ENCODE results near the gene ARF1. TPM values are rescaled to one million over a fixed set of nuclear protein-coding genes. Genes with fewer than 3 reads are reported as not detected.
A peak's percentile ranks its signal among the peaks of the same experiment; 100 is the strongest.

ARF1 gene
- total RNA-seq, 1 donor from 2014 or later, result 240 TPM

DNA sequence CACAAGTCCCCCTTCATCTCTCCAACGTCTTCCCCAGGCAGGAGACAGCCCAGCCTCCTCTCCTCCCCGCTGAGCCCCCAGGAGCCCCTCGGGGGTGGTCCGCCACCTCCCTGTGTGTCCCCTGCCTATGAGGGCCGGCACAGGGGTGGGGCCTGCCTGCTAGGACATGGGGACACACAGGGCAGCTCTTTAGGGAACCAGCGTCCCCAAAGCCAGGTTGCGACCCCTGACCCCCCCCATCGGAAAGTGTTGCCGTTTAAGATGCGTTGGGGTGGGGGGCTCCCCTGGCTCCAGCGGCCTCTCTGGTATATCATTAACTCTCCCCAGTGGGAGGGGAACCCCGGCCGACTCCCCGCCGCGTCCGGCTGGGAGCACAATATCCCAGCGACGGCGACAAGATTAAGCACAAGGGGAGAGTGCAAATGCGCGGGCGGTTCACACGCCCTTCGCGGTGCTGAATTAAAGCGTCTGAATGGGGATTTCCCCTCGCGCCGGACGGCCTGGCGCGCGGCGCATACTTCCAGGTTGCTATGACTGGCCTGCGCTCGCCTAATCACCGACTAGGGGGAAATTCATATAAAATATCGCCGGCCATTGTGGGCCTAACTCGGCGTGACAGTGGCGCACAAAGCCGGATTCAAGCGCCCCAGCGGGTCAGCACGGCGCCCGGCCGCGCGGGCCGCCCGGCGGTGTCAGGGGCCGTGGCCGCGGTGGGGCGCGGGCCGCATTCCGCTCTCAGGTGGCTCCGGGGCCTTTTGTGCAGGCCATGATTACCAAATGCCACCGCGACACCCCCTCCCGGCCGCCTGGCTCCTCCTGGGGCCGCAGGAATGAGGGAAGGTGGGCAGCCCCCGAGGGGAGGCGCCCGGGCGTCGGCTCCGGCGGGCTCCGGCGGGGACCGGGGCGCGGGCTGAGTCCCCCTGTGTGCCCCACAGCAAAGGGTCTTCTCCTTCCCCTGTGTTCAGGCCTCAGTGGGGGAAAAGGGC is 44.8 kb upstream of the ARF1 start:
- Histone ChIP-seq H3K36me3 (ENCODE audit: control insufficient read depth, insufficient read depth, low read length) (no peaks in the 10 kb centered on the region), H3K27me3 (ENCODE audit: control insufficient read depth, insufficient read depth, low read length) (peaks cover 22% of the 10 kb centered on the region), H3K4me3 (ENCODE audit: low read depth, low read length) (no peak overlapping the region)
- FAIRE-seq (no peak), DNase-seq (ENCODE audit: low read depth) (peak; percentile 43)
- TF ChIP-seq, protein P1, sequence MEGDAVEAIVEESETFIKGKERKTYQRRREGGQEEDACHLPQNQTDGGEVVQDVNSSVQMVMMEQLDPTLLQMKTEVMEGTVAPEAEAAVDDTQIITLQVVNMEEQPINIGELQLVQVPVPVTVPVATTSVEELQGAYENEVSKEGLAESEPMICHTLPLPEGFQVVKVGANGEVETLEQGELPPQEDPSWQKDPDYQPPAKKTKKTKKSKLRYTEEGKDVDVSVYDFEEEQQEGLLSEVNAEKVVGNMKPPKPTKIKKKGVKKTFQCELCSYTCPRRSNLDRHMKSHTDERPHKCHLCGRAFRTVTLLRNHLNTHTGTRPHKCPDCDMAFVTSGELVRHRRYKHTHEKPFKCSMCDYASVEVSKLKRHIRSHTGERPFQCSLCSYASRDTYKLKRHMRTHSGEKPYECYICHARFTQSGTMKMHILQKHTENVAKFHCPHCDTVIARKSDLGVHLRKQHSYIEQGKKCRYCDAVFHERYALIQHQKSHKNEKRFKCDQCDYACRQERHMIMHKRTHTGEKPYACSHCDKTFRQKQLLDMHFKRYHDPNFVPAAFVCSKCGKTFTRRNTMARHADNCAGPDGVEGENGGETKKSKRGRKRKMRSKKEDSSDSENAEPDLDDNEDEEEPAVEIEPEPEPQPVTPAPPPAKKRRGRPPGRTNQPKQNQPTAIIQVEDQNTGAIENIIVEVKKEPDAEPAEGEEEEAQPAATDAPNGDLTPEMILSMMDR (IDR thresholded peaks at IDR 0.05; ENCODE audit: insufficient read depth, low read length, severe bottlenecking), result no peak

DNA sequence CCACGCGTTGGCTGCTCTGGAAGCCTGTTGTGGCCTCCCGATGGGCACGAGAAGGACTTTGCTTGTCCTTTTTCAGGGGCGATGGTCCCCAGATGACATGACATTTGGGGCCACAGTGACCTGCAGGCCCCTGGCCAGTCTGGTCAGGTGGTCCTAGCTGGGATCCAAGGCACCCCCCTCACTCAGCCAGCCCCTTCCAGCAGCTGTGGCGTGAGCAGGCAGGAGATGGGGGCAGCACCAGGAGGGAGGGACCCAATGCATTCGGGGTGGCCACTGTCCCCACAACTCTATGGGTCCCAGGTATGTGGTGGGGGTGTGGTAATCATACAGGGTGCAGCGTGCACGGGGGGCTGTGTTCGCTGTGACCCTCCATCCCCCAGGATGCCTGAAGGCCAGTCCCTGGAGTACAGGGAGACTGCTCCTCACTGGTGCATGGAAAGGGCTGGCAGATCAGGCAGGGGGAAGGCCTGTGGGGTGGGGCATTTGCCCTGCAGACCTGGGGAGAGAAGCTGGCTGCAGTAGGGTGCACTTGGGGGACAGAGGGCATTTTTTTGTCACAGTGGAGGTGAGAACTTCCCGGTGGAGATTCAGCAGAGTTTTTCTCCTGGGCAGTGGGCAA is 44.0 kb upstream of the ARF1 start:
- TF ChIP-seq, protein P1 (IDR thresholded peaks at IDR 0.05; ENCODE audit: insufficient read depth, low read length, severe bottlenecking), result no peak
- Histone ChIP-seq H3K36me3 (ENCODE audit: control insufficient read depth, insufficient read depth, low read length) (no peaks in the 10 kb centered on the region), H3K27me3 (ENCODE audit: control insufficient read depth, insufficient read depth, low read length) (peaks cover 22% of the 10 kb centered on the region), H3K4me3 (ENCODE audit: low read depth, low read length) (no peak overlapping the region)
- DNase-seq (ENCODE audit: low read depth), result no peak
- no peak for FAIRE-seq

DNA sequence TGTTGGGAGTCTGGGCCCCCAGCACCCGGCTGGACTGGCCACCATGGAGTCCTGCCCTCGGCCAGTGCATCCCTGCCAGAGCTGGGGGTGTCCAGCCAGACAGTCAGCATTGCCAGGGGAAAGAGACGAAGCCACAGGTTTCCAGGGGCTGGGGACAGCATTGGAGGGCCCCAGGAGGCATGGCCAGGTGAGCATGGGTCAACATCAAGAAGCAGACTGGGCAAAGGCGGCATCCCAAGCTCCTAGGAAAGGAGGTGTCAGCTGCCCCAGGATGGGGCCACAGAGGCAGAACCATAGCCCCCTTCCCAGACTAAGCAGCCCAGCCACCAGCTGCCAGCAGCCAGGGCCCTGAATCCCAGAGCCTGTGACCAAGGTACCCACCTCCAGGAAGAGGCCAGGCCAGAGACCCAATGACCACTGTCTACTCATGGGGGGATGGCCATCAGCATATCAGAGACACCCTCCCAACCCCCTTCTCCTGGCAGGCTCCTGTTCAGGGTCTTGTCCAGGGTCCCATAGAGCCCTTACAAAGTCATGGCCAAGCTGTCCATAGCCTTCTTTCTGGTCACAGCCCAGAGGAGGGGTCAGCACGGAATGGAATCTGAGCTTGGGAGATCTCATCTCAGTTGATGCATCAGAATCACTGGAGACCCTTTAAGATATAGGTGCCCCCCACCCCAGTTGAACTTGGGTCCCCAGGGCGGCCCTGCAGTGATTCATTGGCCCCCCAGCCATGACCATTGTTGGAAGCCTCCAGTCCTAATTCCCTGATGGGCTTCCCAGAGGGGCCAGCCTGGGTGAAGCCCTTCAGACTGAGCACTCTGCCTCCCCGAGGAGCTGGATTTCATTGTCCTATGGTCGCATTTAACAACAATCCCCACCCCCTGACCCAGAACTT is 43.3 kb upstream of the ARF1 start:
- FAIRE-seq (no peak), DNase-seq (ENCODE audit: low read depth) (no peak)
- Histone ChIP-seq H3K4me3 (ENCODE audit: low read depth, low read length) (no peak overlapping the region), H3K36me3 (ENCODE audit: control insufficient read depth, insufficient read depth, low read length) (no peaks in the 10 kb centered on the region), H3K27me3 (ENCODE audit: control insufficient read depth, insufficient read depth, low read length) (peaks cover 22% of the 10 kb centered on the region)
- TF ChIP-seq, protein P1 (IDR thresholded peaks at IDR 0.05; ENCODE audit: insufficient read depth, low read length, severe bottlenecking), result no peak

DNA sequence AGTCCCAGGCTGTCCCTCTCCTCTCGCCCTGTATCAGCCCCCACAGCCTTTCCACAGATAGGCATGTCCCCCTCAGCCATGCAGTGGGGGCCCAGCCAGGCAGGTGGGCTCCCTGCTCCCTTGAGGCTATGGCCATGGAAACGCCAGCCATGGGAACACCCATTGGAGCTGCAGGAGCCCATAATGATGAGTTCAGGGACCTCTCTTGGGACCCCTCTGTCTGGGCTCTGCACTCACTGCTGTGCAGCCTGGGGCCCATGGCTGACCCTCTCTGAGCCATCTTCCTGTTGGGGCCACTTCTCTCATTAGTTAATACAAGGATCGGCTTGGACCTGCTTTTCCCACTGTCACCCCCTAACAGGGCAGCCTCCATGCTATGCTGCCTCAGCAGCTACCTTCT is 42.5 kb upstream of the ARF1 start:
- no peak overlapping the region for H3K4me3 ChIP-seq (ENCODE audit: low read depth, low read length)
- DNase-seq (ENCODE audit: low read depth) (no peak), FAIRE-seq (no peak)
- TF ChIP-seq, protein P1 (IDR thresholded peaks at IDR 0.05; ENCODE audit: insufficient read depth, low read length, severe bottlenecking), result no peak
- H3K27me3 ChIP-seq (ENCODE audit: control insufficient read depth, insufficient read depth, low read length), result peaks cover 21% of the 10 kb centered on the region
- no peaks in the 10 kb centered on the region for H3K36me3 ChIP-seq (ENCODE audit: control insufficient read depth, insufficient read depth, low read length)

DNA sequence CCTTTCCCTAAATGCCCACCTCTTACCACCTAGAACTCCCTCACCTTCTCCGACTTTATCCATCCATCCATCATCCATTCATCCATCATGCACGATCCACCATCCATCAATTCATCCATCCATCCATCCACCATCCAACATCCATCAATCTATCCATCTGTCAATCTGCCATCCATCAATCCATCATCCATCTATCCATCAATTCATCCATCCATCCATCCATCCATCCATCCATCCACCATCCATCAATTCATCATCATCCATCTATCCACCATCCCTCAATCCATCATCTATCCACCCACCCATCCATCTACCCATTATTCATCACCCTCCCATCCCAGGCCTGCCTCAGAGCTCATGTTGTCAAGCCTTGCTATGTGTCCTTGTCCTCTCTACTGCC is 41.2 kb upstream of the ARF1 start:
- DNase-seq (ENCODE audit: low read depth) (no peak), FAIRE-seq (no peak)
- Histone ChIP-seq H3K27me3 (ENCODE audit: control insufficient read depth, insufficient read depth, low read length) (peaks cover 21% of the 10 kb centered on the region), H3K4me3 (ENCODE audit: low read depth, low read length) (no peak overlapping the region), H3K36me3 (ENCODE audit: control insufficient read depth, insufficient read depth, low read length) (no peaks in the 10 kb centered on the region)
- TF ChIP-seq, protein P1 (IDR thresholded peaks at IDR 0.05; ENCODE audit: insufficient read depth, low read length, severe bottlenecking), result no peak

Data from bronchial epithelial cell (primary cell).